HEK293 (cell line): ENCODE data around the gene PRPF40B.
A peak's percentile ranks its signal among the peaks of the same experiment; 100 is the strongest.
"Not testable (repeated sequence)": the region's sequence is repeated elsewhere in the genome, so short reads cannot be mapped to it uniquely, and the experiment has no call there.

ENCODE experiments used
- CTCF ChIA-PET: fragments of 350-600 bp; formaldehyde crosslinking; extraction: SDS; loops from one replicate; lab custom pipeline; 2021; ENCODE audit warnings: antibody characterized with exemption; lab: Yijun Ruan, JAX
- POLR2A ChIA-PET: fragments of 300-600 bp; formaldehyde crosslinking; extraction: SDS; loops from one replicate; lab custom pipeline; 2020; ENCODE audit warnings: antibody characterized with exemption, inconsistent platforms; lab: Yijun Ruan, JAX
- H3K27ac ChIP-seq: fragments of 200-500 bp; sonication (Bioruptor generic); 2 replicates; pipeline ENCODE4 v1.5.1; 2014; ENCODE audit warnings: low read depth, low read length, control low read depth, inconsistent platforms; ENCODE audit errors: extremely low read depth
- H3K36me3 ChIP-seq, 2 experiments: fragments of 200-500 bp in 1 of 2; sonication (Bioruptor generic) in 1 of 2; 1 replicate in 1 of 2; 2 replicates in 1 of 2; pipeline ENCODE4 v1.5.1; 2014 to 2017; ENCODE audit warnings: inconsistent platforms in 2 of 2, low read length in 2 of 2; ENCODE audit not compliant: control insufficient read depth in 2 of 2, insufficient read depth in 1 of 2
- H3K4me1 ChIP-seq: fragments of 200-500 bp; sonication (Bioruptor generic); 2 replicates; pipeline ENCODE4 v1.5.1; 2014; ENCODE audit warnings: mild to moderate bottlenecking, low read length, inconsistent platforms; ENCODE audit not compliant: control insufficient read depth, insufficient read depth
- H3K4me3 ChIP-seq: 2 replicates; pipeline ENCODE4 v1.5.1; 2011; ENCODE audit warnings: low read depth, mild to moderate bottlenecking, control low read depth, low read length, moderate library complexity
- H3K9me3 ChIP-seq: fragments of 200-500 bp; sonication (Bioruptor generic); 2 replicates; pipeline ENCODE4 v1.5.1; 2014; ENCODE audit warnings: low read depth, low read length, inconsistent platforms; ENCODE audit not compliant: control insufficient read depth, insufficient read depth
- GLIS1 ChIP-seq: fragments of 450-650 bp; formaldehyde crosslinking; IDR thresholded peaks from 2 replicates; pipeline ENCODE4 v1.5.1; 2016; ENCODE audit warnings: missing biosample characterization, missing genetic modification characterization
- PRDM6 ChIP-seq: fragments of 450-650 bp; formaldehyde crosslinking; IDR thresholded peaks from 2 replicates; pipeline ENCODE4 v1.5.1; 2017; ENCODE audit warnings: missing biosample characterization, missing genetic modification characterization
- SCRT2 ChIP-seq: fragments of 450-650 bp; formaldehyde crosslinking; IDR thresholded peaks from 2 replicates; pipeline ENCODE4 v1.5.1; 2016; ENCODE audit warnings: missing biosample characterization, missing genetic modification characterization
- ZIC2 ChIP-seq: fragments of 450-650 bp; formaldehyde crosslinking; IDR thresholded peaks from 2 replicates; pipeline ENCODE4 v1.5.1; 2016; ENCODE audit warnings: missing biosample characterization, missing genetic modification characterization
- ZNF175 ChIP-seq: fragments of 450-650 bp; formaldehyde crosslinking; IDR thresholded peaks from 2 replicates; pipeline ENCODE4 v1.5.1; 2016; ENCODE audit warnings: missing biosample characterization, missing genetic modification characterization
- ZNF274 ChIP-seq, 2 experiments: fragments of 200-500 bp in 1 of 2; fragments of 450-650 bp in 1 of 2; sonication (Bioruptor generic) in 1 of 2; formaldehyde crosslinking in 1 of 2; IDR thresholded peaks; 2 replicates each; pipeline versions ENCODE4 v1.5.1 to v1.6.1; 2014 to 2016; ENCODE audit warnings: borderline replicate concordance in 1 of 2, inconsistent platforms in 1 of 2, low read length in 1 of 2, missing biosample characterization in 1 of 2, missing genetic modification characterization in 1 of 2
- ZNF548 ChIP-seq: fragments of 450-650 bp; formaldehyde crosslinking; IDR thresholded peaks from 2 replicates; pipeline ENCODE4 v1.5.1; 2016; ENCODE audit warnings: missing biosample characterization, missing genetic modification characterization
- ZNF621 ChIP-seq: fragments of 450-650 bp; formaldehyde crosslinking; IDR thresholded peaks from 2 replicates; pipeline ENCODE4 v1.5.1; 2017; ENCODE audit warnings: missing biosample characterization, missing genetic modification characterization
- ZNF701 ChIP-seq: fragments of 450-650 bp; formaldehyde crosslinking; IDR thresholded peaks from 2 replicates; pipeline ENCODE4 v1.5.1; 2016; ENCODE audit warnings: missing biosample characterization, missing genetic modification characterization
- ZSCAN30 ChIP-seq: fragments of 450-650 bp; IDR thresholded peaks from 2 replicates; pipeline ENCODE4 v1.5.1; 2018; ENCODE audit warnings: missing biosample characterization, mild to moderate bottlenecking, missing genetic modification characterization, moderate library complexity
- TF ChIP-seq, protein P1 (sequence below): fragments of 450-650 bp; formaldehyde crosslinking; IDR thresholded peaks from 2 replicates; pipeline ENCODE4; 2016; ENCODE audit warnings: missing biosample characterization, missing genetic modification characterization
- TF ChIP-seq, protein P2 (sequence below): fragments of 450-650 bp; formaldehyde crosslinking; IDR thresholded peaks from 2 replicates; pipeline ENCODE4 v1.5.1; 2016; ENCODE audit warnings: missing biosample characterization, missing genetic modification characterization, low read depth

The PRPF40B gene

GRCh38 chr12:49603721-49604120, 19.6 kb upstream of the PRPF40B start:
- POLR2A ChIA-PET = no interaction called here
- peaks cover 2% of the 10 kb centered on the region; the same call in 1 of the 2 replicates for H3K4me1 ChIP-seq
- peak; percentile 68 for TF ChIP-seq ZIC2 (tag by site-specific recombination)
- no peak for TF ChIP-seq ZNF621 (tag by site-specific recombination)
- TF ChIP-seq GLIS1 (tag by site-specific recombination) = peak; percentile 68
- TF ChIP-seq SCRT2 = peak; percentile 58
- no peak overlapping the region for H3K4me3 ChIP-seq
- no peak overlapping the region for H3K27ac ChIP-seq
- peaks cover 0 to 8% of the 10 kb centered on the region in 2 experiments; a peak in 1 of 3 replicates for H3K36me3 ChIP-seq
- H3K9me3 ChIP-seq = no peaks in the 10 kb centered on the region
- CTCF ChIA-PET = interaction anchor here (2.2 kb wide), 1 partner anchor 23 kb away, joined by 10 read pairs; no protein-coding TSS in a partner anchor

GRCh38 chr12:49604856-49605255, 18.5 kb upstream of the PRPF40B start:
- Histone ChIP-seq H3K27ac (no peak overlapping the region), H3K4me3 (no peak overlapping the region), H3K9me3 (no peaks in the 10 kb centered on the region), H3K36me3 (peaks cover 0 to 8% of the 10 kb centered on the region in 2 experiments; a peak in 1 of 3 replicates), H3K4me1 (peaks cover 2% of the 10 kb centered on the region; the same call in 1 of the 2 replicates)
- ChIA-PET POLR2A (interaction anchor here (0.5 to 0.9 kb wide), 4 partner anchors 10 to 324 kb away, joined by 3 to 8 read pairs (median 4); no protein-coding TSS in a partner anchor), CTCF (interaction anchor here (0.7 to 2.2 kb wide), 4 partner anchors 24 to 316 kb away, joined by 3 to 10 read pairs (median 4); no protein-coding TSS in a partner anchor)
- TF ChIP-seq PRDM6 (tag by site-specific recombination) (no peak), ZNF274 (IDR thresholded peaks at IDR 0.05; ENCODE audit: low read length) (no peak), ZNF274 (tag by site-specific recombination; IDR thresholded peaks at IDR 0.05; ENCODE audit: borderline replicate concordance) (no peak), ZNF548 (no peak), ZNF701 (tag by site-specific recombination) (no peak), ZNF175 (tag by site-specific recombination) (no peak), SCRT2 (no peak), ZSCAN30 (tag by site-specific recombination) (no peak)
- TF ChIP-seq, protein P1, sequence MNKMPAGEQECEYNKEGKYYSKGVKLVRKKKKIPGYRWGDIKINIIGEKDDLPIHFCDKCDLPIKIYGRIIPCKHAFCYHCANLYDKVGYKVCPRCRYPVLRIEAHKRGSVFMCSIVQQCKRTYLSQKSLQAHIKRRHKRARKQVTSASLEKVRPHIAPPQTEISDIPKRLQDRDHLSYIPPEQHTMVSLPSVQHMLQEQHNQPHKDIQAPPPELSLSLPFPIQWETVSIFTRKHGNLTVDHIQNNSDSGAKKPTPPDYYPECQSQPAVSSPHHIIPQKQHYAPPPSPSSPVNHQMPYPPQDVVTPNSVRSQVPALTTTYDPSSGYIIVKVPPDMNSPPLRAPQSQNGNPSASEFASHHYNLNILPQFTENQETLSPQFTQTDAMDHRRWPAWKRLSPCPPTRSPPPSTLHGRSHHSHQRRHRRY (tag by site-specific recombination) = no peak

DNA sequence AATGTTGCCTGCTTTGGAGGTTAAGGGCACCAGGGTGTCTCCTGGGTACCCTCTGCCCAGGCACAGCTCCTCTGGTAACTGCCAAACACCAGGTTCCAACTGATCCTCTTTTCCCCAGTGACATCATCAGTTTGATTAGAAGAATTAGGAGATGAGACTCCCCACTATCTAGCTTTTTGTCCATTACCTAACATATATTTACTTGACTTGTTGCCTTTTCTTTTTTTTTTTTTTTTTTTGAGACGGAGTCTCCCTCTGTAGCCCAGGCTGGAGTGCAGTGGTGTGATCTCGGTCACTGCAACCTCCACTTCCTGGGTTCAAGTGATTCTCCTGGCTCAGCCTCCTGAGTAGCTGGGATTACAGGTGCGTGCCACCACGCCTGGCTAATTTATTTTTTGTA, 17.8 kb upstream of the PRPF40B start, which contains the start of gene FAM186B:
FAM186B (minus strand) TSS at position 101 of the 400 bp plus-strand sequence. CDS start 162 bp downstream, outside the sequence.
- not testable (repeated sequence) for H3K4me3 ChIP-seq, H3K9me3 ChIP-seq, H3K27ac ChIP-seq, H3K4me1 ChIP-seq, H3K36me3 ChIP-seq
- POLR2A ChIA-PET = interaction anchor here (0.6 to 0.7 kb wide), 2 partner anchors 9 to 324 kb away, joined by 3 read pairs; no protein-coding TSS in a partner anchor
- CTCF ChIA-PET = interaction anchor here (0.8 to 2.2 kb wide), 4 partner anchors 13 to 317 kb away, joined by 3 to 10 read pairs (median 4); no protein-coding TSS in a partner anchor
- TF ChIP-seq, protein P2, sequence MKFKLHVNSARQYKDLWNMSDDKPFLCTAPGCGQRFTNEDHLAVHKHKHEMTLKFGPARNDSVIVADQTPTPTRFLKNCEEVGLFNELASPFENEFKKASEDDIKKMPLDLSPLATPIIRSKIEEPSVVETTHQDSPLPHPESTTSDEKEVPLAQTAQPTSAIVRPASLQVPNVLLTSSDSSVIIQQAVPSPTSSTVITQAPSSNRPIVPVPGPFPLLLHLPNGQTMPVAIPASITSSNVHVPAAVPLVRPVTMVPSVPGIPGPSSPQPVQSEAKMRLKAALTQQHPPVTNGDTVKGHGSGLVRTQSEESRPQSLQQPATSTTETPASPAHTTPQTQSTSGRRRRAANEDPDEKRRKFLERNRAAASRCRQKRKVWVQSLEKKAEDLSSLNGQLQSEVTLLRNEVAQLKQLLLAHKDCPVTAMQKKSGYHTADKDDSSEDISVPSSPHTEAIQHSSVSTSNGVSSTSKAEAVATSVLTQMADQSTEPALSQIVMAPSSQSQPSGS (tag by site-specific recombination) = 0 out of 2 replicates have a peak, but pooled peaks have one; percentile 35
